GM23248 (cell line): ENCODE data around the gene MLF2. TPM values are rescaled to one million over a fixed set of nuclear protein-coding genes. Genes with fewer than 3 reads are reported as not detected.

ENCODE experiments used
- DNase-seq: peaks from one replicate; pipeline ENCODE4 v3.0.0-alpha.2; 2015
- H2AFZ ChIP-seq: fragments of 200-600 bp; sonication (generic); 2 replicates; pipeline ENCODE4 v1.6.1; 2016; ENCODE audit warnings: antibody characterized with exemption
- H3F3A ChIP-seq: fragments of 200-600 bp; sonication (generic); 2 replicates; pipeline ENCODE4 v1.6.1; 2016; ENCODE audit warnings: mild to moderate bottlenecking, antibody characterized with exemption, mixed run types; ENCODE audit not compliant: insufficient read depth
- H3K27ac ChIP-seq: fragments of 200-600 bp; sonication (generic); 2 replicates; pipeline ENCODE4 v1.5.1; 2016; ENCODE audit warnings: mild to moderate bottlenecking
- H3K27me3 ChIP-seq: fragments of 200-600 bp; sonication (generic); replicated peaks from 2 replicates; pipeline ENCODE4 v1.6.1; 2016; ENCODE audit warnings: mild to moderate bottlenecking; ENCODE audit not compliant: insufficient read depth
- H3K36me3 ChIP-seq: fragments of 200-600 bp; sonication (generic); 2 replicates; pipeline ENCODE4 v1.6.1; 2016; ENCODE audit warnings: low read depth, mild to moderate bottlenecking
- H3K4me1 ChIP-seq: fragments of 200-600 bp; sonication (generic); 2 replicates; pipeline ENCODE4 v1.6.1; 2016; ENCODE audit warnings: mild to moderate bottlenecking; ENCODE audit not compliant: insufficient read depth
- H3K4me2 ChIP-seq: fragments of 200-600 bp; sonication (generic); one replicate; pipeline ENCODE4 v1.6.1; 2016; ENCODE audit warnings: mild to moderate bottlenecking; ENCODE audit not compliant: unreplicated experiment
- H3K4me3 ChIP-seq: fragments of 200-600 bp; sonication (generic); 2 replicates; pipeline ENCODE4 v1.5.1; 2016; ENCODE audit warnings: mild to moderate bottlenecking
- H3K79me2 ChIP-seq: fragments of 200-600 bp; sonication (generic); 2 replicates; pipeline ENCODE4 v1.6.1; 2016; ENCODE audit warnings: mild to moderate bottlenecking; ENCODE audit not compliant: insufficient read depth
- H3K9ac ChIP-seq: fragments of 200-600 bp; sonication (generic); 2 replicates; pipeline ENCODE4 v1.6.1; 2016; ENCODE audit warnings: mild to moderate bottlenecking
- H3K9me2 ChIP-seq: fragments of 200-600 bp; sonication (generic); 2 replicates; pipeline ENCODE4 v1.6.1; 2016; ENCODE audit warnings: mixed run types, mild to moderate bottlenecking, moderate library complexity; ENCODE audit not compliant: insufficient read depth
- H3K9me3 ChIP-seq: fragments of 200-600 bp; sonication (generic); one replicate; pipeline ENCODE4 v1.6.1; 2017; ENCODE audit warnings: low read depth
- H4K20me1 ChIP-seq: fragments of 200-600 bp; sonication (generic); 2 replicates; pipeline ENCODE4 v1.6.0; 2016; ENCODE audit not compliant: insufficient read depth
- EZH2 ChIP-seq: fragments of 200-600 bp; sonication (generic); IDR thresholded peaks from 2 replicates; pipeline ENCODE4 v1.6.1; 2018; ENCODE audit warnings: antibody characterized with exemption, mild to moderate bottlenecking; ENCODE audit not compliant: insufficient read depth, poor library complexity, severe bottlenecking
- EZH2phosphoT487 ChIP-seq: fragments of 200-600 bp; sonication (generic); IDR thresholded peaks from 2 replicates; pipeline ENCODE4 v1.6.1; 2018; ENCODE audit warnings: antibody characterized with exemption, moderate library complexity, mild to moderate bottlenecking, low read depth; ENCODE audit not compliant: insufficient read depth
- WGBS, 2 experiments: methylation state at CpG; one replicate each; pipeline ENCODE4 v1.1.6; 2015 to 2017; ENCODE audit warnings: low lambda C conversion rate in 2 of 2, low coverage in 1 of 2; ENCODE audit errors: missing lambda C conversion rate in 2 of 2; 5-methylcytosine and 5-hydroxymethylcytosine counted together
- in situ Hi-C: fragments of 300-500 bp; cut with MboI; formaldehyde crosslinking; loops from 2 replicates; pipeline ENCODE4 v1.15.0; 2020
- polyA plus RNA-seq: library from polyadenylated mRNA; unstranded; fragments of >200 nt; fragmentation: Nextera tagmentation; extraction: Ambion mirVana; gene quantifications from 2 replicates; pipeline ENCODE4 v1.2.1, GENCODE V29; 2016
- total RNA-seq: library from RNA; depleted of rRNA; stranded (reverse); fragments of >200 nt; shearing (Covaris generic); gene quantifications from 2 replicates; pipeline ENCODE4 v1.2.3, GENCODE V29; 2014

MLF2 gene
- total and polyA plus RNA-seq, 2 experiments from 2014 or later, result 313 to 386 TPM

DNA sequence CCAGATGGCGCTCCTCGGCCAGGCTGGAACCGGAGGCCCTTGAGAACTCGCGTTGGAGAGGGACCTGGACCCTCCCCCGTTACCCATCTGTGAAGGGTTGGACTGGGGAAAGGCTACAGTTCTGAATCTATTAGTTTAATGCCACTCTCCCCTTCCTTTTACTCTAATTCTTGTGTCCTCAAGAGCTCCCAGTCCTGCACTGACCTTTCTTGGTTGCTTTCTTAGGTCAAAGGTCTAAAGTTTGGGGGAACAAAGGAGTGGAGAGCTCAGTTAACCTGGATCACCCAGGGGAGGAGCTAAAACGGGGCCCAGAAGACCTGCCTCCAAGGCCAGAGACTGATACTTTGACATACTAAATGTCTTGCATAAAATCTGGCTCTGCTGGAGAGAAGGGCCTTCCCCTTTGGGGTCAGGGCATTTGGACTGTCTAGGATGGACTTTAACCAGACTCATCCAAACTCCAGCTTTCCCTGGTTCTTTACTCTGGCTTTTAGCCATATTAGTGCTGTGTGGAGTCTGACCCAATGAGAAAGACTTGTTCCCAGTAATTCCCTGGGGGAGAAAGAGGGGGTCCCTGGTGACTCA lies 923 bp upstream of the MLF2 start:
- H3K9me2 ChIP-seq, result no peaks in the 10 kb centered on the region
- no peak overlapping the region for H3K9ac ChIP-seq
- H3K36me3 ChIP-seq, result peaks cover 15% of the 10 kb centered on the region
- H3K4me3 ChIP-seq, result no peak overlapping the region
- H3K4me1 ChIP-seq, result peaks cover 5% of the 10 kb centered on the region; the same call in 1 of the 2 replicates
- TF ChIP-seq EZH2 (no peak), EZH2phosphoT487 (no peak)
- H3K27ac ChIP-seq, result no peak overlapping the region
- 0 out of 2 replicates have a peak overlapping the region, but pooled peaks have one; percentile 14 for H2AFZ ChIP-seq
- no peak overlapping the region for H3K4me2 ChIP-seq
- no peak for DNase-seq
- H3F3A ChIP-seq, result no peaks in the 10 kb centered on the region
- WGBS, 2 experiments, result 0% methylated on average over 7 of the region's 7 CpGs
- no peaks in the 10 kb centered on the region for H3K9me3 ChIP-seq
- peaks cover 37% of the 10 kb centered on the region for H3K79me2 ChIP-seq
- H3K27me3 ChIP-seq, result no peaks in the 10 kb centered on the region
- H4K20me1 ChIP-seq, result no peaks in the 10 kb centered on the region
- in situ Hi-C loops, result no loop called here

DNA sequence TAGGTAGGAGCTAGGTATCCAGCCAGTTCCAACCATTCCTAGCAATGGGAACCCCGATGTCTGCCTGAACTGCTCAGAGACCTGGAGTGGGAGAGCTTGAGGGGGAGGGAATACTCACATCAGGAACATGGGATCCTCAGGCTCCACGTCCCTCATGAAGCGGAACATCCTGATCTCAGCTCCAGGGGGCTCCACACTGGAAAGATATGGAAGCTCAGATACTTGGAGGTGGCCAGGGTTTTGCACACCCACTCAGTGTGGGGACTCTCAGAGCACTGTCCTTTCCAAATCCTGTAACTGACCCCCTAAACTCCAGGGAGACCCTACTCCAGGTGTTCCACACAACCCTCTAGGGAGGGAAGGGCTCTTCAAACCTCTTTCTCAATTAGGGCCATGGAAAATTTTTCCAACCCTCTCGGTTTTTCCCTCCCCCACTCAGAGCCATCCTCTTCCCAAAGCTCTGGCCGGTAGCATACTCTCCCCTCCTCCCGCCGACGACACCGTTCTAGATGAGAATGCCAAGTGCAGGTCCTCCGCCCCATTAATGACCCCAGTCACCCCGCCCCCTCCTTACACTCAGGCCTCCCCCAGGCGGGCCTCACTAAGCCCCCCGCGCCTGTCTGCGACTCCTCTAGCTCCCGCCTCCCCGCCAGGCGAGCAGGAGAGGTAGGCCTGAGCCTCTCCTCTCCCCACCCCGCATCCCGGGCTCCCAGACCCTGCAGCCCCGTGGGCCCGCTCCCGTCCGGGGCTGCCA lies 597 bp downstream of the MLF2 start:
- Histone ChIP-seq H3K9me3 (no peaks in the 10 kb centered on the region), H3K4me2 (peak overlapping the region; percentile 83), H3F3A (peaks cover 5% of the 10 kb centered on the region), H3K36me3 (peaks cover 28% of the 10 kb centered on the region), H3K9me2 (no peaks in the 10 kb centered on the region), H3K27ac (peak overlapping the region; percentile 98), H3K4me3 (peak overlapping the region; percentile 83), H3K9ac (peak overlapping the region; percentile 97), H3K27me3 (no peaks in the 10 kb centered on the region), H2AFZ (peak overlapping the region; percentile 79), H4K20me1 (no peaks in the 10 kb centered on the region), H3K79me2 (peaks cover 38% of the 10 kb centered on the region), H3K4me1 (peaks cover 5% of the 10 kb centered on the region; the same call in 1 of the 2 replicates)
- 2 to 3% methylated on average over 11 to 24 of the region's 24 CpGs for WGBS, 2 experiments
- in situ Hi-C loops, result no loop called here
- TF ChIP-seq EZH2 (no peak), EZH2phosphoT487 (no peak)
- peak; percentile 83 for DNase-seq

DNA sequence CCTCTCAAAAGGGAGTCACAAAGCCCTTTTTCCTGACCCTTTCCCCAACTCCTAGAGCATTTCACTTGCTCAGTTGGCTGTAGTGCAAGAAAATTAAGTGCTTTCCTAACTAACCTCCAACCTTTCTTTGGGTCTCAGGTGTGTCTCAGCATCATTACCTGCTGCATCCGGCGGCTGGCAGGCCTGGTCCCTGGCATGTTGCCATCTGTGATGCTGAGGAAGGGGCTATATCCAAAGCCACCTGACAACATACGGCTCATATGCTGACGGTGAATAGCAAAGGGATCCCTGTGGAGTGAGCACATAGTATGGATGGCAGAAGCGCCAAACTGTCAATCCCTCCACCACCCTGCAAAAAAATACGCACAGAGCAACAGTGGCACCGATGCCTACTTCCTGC lies 1.2 kb downstream of the MLF2 start:
- Histone ChIP-seq H3K79me2 (peaks cover 38% of the 10 kb centered on the region), H3K9ac (peak overlapping the region; percentile 97), H3K9me2 (no peaks in the 10 kb centered on the region), H3K27me3 (no peaks in the 10 kb centered on the region), H3F3A (peaks cover 11% of the 10 kb centered on the region), H3K27ac (peak overlapping the region; percentile 98), H3K9me3 (no peaks in the 10 kb centered on the region), H3K4me2 (peak overlapping the region; percentile 83), H3K4me1 (peaks cover 5% of the 10 kb centered on the region; the same call in 1 of the 2 replicates), H2AFZ (no peak overlapping the region), H3K4me3 (peak overlapping the region; percentile 83), H3K36me3 (peaks cover 29% of the 10 kb centered on the region), H4K20me1 (no peaks in the 10 kb centered on the region)
- no peak for DNase-seq
- TF ChIP-seq EZH2, result no peak
- TF ChIP-seq EZH2phosphoT487, result no peak
- in situ Hi-C loops, result no loop called here
- 66 to 71% methylated on average over 7 of the region's 7 CpGs for WGBS, 2 experiments

DNA sequence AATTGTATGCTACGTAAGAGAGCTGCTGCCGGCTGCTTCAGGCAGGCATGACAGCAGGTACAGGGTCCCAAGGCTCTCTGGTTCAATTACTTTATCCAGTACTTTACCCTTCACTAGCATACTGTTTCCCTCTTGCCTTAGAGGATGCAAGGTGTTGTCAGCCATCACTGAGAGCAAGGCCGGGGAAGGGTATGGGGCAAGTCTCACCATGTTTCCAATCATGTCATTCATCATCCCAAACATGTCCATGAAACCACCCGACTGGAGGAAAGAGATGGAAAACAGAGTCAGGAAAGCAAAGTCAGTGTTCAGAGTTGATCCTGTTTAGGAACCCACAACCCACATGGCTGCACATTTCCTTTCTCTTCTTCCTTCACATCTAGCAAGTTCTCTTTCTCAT lies 2.4 kb downstream of the MLF2 start:
- TF ChIP-seq EZH2phosphoT487, result no peak
- TF ChIP-seq EZH2, result no peak
- H3K4me3 ChIP-seq, result no peak overlapping the region
- H3K9ac ChIP-seq, result no peak overlapping the region
- peaks cover 5% of the 10 kb centered on the region; the same call in 1 of the 2 replicates for H3K4me1 ChIP-seq
- no peak overlapping the region for H3K4me2 ChIP-seq
- peaks cover 21% of the 10 kb centered on the region for H3F3A ChIP-seq
- H3K9me2 ChIP-seq, result no peaks in the 10 kb centered on the region
- H3K79me2 ChIP-seq, result peaks cover 38% of the 10 kb centered on the region
- in situ Hi-C loops, result no loop called here
- 74 to 83% methylated on average over 4 of the region's 4 CpGs for WGBS, 2 experiments
- H3K36me3 ChIP-seq, result peaks cover 29% of the 10 kb centered on the region
- H3K9me3 ChIP-seq, result no peaks in the 10 kb centered on the region
- H3K27ac ChIP-seq, result no peak overlapping the region
- H3K27me3 ChIP-seq, result no peaks in the 10 kb centered on the region
- no peak for DNase-seq
- H2AFZ ChIP-seq, result no peak overlapping the region
- H4K20me1 ChIP-seq, result no peaks in the 10 kb centered on the region
